ENCODE measurements around the gene FOXL2.

GRCh38 chr3:138950701-138951100, 3.8 kb upstream of the FOXL2 start:
- no peak for TF ChIP-seq CTCF (IDR thresholded peaks at IDR 0.05)
- TF ChIP-seq TCF7L2 (IDR thresholded peaks at IDR 0.05; ENCODE audit: low read depth, low read length): no peak
- no peak for TF ChIP-seq SIN3A (IDR thresholded peaks at IDR 0.05; ENCODE audit: borderline replicate concordance, insufficient read depth, low read depth, low read length)

All from Panc1 (cell line).